Suppressor macrophage (primary cell): ENCODE results near the gene SIKE1.
"Not testable (repeated sequence)": the region's sequence is repeated elsewhere in the genome, so short reads cannot be mapped to it uniquely, and the experiment has no call there.

Experiments used
- DNase-seq, 4 experiments: peaks; one replicate each; pipeline ENCODE4 v3.0.0-alpha.2; 2020 to 2022
- total RNA-seq, 17 experiments: gene quantifications; one replicate each; lab custom pipeline; 2026; ENCODE audit warnings: mixed read lengths in 6 of 17, inconsistent platforms in 3 of 17; lab: John Stamatoyannopoulos, UW

SIKE1 gene
- total RNA-seq, result 11.6 to 58.4 (median 30.4) reads per million in 17 experiments

GRCh38 chr1:114780344-114781226, at the start of gene SIKE1:
TSS of gene SIKE1 (minus strand) at chr1:114780685. CDS start at chr1:114780607, 78 bp downstream.
- peak; percentile 89 to 94 (median 94) for DNase-seq

GRCh38 chr1:114830075-114830474, 49.6 kb upstream of the SIKE1 start:
- not testable (repeated sequence) for DNase-seq

- no peak for DNase-seq
Observed at GRCh38 chr1:114828251-114828650, 47.8 kb upstream of the SIKE1 start.

- DNase-seq, result no peak
Observed at GRCh38 chr1:114821978-114822377, 41.5 kb upstream of the SIKE1 start.

- DNase-seq, result no peak
Observed at GRCh38 chr1:114820392-114820791, 39.9 kb upstream of the SIKE1 start.

- no peak for DNase-seq
Observed at GRCh38 chr1:114819869-114820268, 39.4 kb upstream of the SIKE1 start.

GRCh38 chr1:114804449-114804848, 24.0 kb upstream of the SIKE1 start:
- not testable (repeated sequence) for DNase-seq

- DNase-seq, result no peak
Observed at GRCh38 chr1:114803001-114803400, 22.5 kb upstream of the SIKE1 start.

- DNase-seq, result no peak
Observed at GRCh38 chr1:114794038-114794437, 13.6 kb upstream of the SIKE1 start.

GRCh38 chr1:114790581-114790980, 10.1 kb upstream of the SIKE1 start:
- DNase-seq, result not testable (repeated sequence)

GRCh38 chr1:114786440-114786839, 6.0 kb upstream of the SIKE1 start:
- DNase-seq, result not testable (repeated sequence)

GRCh38 chr1:114782476-114782875, 2.0 kb upstream of the SIKE1 start:
- no peak for DNase-seq

- DNase-seq, result peak in 1 of 4 experiments; percentile 5
Observed at GRCh38 chr1:114779722-114780121, 763 bp downstream of the SIKE1 start.

GRCh38 chr1:114776726-114777125, 3.8 kb downstream of the SIKE1 start:
- DNase-seq, result not testable (repeated sequence)

GRCh38 chr1:114771992-114772391, 8.5 kb downstream of the SIKE1 start:
- no peak for DNase-seq

- no peak for DNase-seq
Observed at GRCh38 chr1:114770989-114771388, 9.5 kb downstream of the SIKE1 start.

GRCh38 chr1:114764689-114765088, 15.8 kb downstream of the SIKE1 start:
- peak in 1 of 4 experiments; percentile 8 for DNase-seq

GRCh38 chr1:114758256-114758832, 22.1 kb downstream of the SIKE1 start:
- DNase-seq, result peak in 3 of 4 experiments; percentile 21 to 33 (median 31)

GRCh38 chr1:114757455-114758255, 22.8 kb downstream of the SIKE1 start, which contains the start of gene CSDE1:
TSS of gene CSDE1 (minus strand) at chr1:114757984. CDS start at chr1:114739890, 18,094 bp downstream.
- peak; percentile 98 to 100 (median 100) for DNase-seq

GRCh38 chr1:114756949-114757454, 23.5 kb downstream of the SIKE1 start:
- DNase-seq, result peak; percentile 64 to 75 (median 70)

- no peak for DNase-seq
Observed at GRCh38 chr1:114756009-114756892, 24.2 kb downstream of the SIKE1 start.
